H54 (cell line): Measurements from ENCODE around the gene DNM3.

ENCODE experiments used
- DNase-seq: peaks from one replicate; pipeline ENCODE4 v3.0.0; 2011; ENCODE audit warnings: low spot score, mixed read lengths; ENCODE audit not compliant: insufficient read length
- FAIRE-seq: peaks from 3 replicates; lab custom pipeline; 2011; peaks lifted over from hg19 to GRCh38; lab: Jason Lieb, UNC
- POLR2A ChIP-seq: IDR thresholded peaks from 2 replicates; pipeline ENCODE4 v1.6.1; 2011; ENCODE audit warnings: low read depth, mild to moderate bottlenecking, low read length

DNM3 gene

DNA sequence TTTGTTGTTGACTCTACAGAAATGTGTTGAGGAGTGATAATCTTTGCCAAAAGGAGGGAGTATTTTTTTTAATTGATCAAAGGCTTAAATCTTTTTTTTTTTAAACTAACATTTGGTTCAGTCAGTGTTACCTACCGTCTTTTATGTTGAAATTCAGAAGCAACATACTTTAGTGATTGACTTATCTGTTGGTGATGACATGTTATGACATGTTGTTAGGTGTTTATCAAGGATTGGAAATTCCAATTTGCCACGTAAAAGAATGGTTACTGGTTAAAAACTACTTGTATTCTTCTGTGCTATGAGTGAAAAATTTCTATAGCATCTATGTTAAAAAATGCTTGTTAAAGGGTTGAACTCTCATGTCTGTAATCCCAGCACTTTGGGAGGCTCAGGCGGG is 61.2 kb downstream of the DNM3 start:
- DNase-seq (no peak), FAIRE-seq (no peak)
- TF ChIP-seq POLR2A: no peak

- FAIRE-seq (no peak), DNase-seq (no peak)
- no peak for TF ChIP-seq POLR2A
Measured at GRCh38 chr1:171904778-171905450, 63.6 kb downstream of the DNM3 start.

DNA sequence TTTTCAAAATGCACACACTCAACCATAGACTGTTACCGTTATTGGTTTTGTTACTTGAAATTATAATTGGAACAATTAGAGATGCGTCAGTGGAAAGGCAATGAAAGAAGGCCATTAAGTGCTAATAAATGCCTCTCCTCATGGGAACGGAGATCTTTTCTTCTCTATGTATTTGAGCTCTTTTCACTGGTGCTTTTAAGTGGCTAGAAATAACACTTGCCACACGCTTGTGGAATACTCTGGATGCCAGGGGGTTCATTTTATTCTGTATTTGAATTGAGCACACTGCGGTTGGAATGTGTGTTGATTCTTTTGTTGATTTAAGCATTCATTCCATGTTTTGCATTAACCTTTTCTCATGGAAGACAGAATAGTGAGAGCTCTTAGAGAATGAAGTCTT is 68.4 kb downstream of the DNM3 start:
- FAIRE-seq (no peak), DNase-seq (no peak)

DNA sequence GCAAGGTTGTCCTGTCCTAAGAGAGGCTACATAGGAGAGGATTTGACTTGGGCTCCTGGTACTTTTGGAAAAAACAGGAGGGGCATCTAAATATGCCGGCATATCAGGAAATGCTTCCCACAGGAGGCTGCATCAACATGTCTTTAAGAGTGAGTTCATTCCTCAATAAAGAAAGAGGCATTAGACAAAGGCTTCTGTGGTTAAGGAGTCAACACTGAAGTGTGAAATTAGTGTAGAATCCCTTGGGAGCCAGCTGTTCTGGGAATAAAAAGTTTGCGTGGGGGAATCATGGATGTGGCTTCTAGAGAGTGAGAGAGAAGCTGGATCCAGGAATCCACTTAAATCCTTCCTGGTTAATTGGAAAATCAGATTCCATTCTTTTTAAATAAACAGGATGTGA is 69.5 kb downstream of the DNM3 start:
- FAIRE-seq (no peak), DNase-seq (no peak)
- TF ChIP-seq POLR2A: no peak

More for the DNA sequence above, 68.4 kb downstream of the DNM3 start:
- no peak for TF ChIP-seq POLR2A

DNA sequence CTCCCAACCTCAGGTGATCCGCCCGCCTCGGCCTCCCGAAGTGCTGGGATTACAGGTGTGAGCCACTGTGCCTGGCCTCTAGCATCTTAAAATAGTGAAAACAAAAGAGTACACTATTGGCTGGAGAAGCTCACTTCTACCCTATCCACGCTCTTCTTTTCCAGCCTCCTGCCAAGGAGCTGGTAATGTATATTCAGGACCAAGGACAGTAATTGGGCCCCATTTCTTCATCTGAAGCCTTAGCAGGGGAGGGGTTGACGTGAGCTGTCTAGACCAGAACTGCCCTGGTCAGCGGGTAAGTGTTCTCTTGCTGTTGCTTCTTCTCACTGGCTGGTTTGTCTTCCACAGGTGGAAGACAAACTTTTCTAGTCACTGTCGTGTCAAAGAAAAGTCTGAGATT is 70.2 kb downstream of the DNM3 start:
- TF ChIP-seq POLR2A: no peak
- FAIRE-seq (no peak), DNase-seq (peak; percentile 15)

DNA sequence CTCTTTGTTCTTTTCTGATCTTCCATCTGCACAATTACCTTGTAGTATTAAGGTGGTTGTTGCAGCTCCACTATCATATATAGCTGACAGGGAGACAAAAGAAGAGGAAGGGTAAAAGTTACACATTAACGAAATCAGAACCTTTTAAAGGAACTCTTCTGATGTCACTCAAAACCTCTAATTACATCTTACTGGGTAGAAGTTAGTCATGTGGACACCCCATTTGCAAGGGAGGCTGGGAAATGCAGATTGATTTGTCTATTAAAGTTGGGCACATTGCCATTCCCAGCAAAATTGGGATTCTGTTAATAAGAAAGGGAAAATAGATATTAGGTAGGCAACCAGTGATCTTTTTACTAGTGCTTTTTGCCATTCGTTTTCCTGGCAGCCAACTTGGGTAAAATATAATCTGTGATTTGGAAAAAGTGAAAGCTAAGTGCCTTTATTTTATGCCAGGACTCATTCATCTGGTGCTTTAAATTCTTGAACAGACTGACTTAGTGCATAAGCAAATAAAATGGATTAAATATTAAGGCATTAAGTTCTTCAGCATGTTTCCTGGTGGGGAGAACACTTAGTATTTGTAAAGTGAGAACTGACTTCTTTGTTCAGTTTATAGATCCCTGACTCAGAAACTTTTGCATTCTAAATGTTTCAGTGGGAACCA is 71.3 kb downstream of the DNM3 start:
- TF ChIP-seq POLR2A: no peak
- no peak for FAIRE-seq
- no peak for DNase-seq

DNA sequence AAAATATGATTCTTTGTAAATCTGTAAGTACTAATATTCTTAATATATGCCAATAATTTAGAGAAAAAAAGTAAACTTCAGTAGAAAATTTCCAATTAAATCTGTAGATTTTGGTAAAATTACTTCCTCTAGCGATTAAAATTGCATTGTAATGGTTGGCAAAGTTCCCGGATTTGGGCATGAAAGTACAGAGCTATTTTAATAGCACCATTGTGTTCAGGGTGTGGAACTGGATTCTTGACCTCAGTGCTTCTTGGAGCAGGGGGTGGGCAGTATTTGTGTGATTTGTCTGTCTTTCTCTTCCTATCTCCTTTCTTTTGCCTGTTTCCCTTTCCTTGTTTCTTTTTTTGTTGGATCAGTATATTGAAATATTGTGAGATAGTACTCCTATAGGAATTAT is 72.1 kb downstream of the DNM3 start:
- FAIRE-seq: peak; percentile 50
- no peak for TF ChIP-seq POLR2A
- DNase-seq: no peak

GRCh38 chr1:171916315-171916771 is 75.0 kb downstream of the DNM3 start:
- DNase-seq (no peak), FAIRE-seq (no peak)
- TF ChIP-seq POLR2A: no peak

GRCh38 chr1:171917331-171917730 is 76.0 kb downstream of the DNM3 start:
- TF ChIP-seq POLR2A: no peak
- no peak for DNase-seq
- no peak for FAIRE-seq

- no peak for TF ChIP-seq POLR2A
- DNase-seq (no peak), FAIRE-seq (no peak)
Measured at GRCh38 chr1:171919891-171920887, 78.9 kb downstream of the DNM3 start.

GRCh38 chr1:171922999-171923398 is 81.7 kb downstream of the DNM3 start:
- no peak for TF ChIP-seq POLR2A
- no peak for DNase-seq
- FAIRE-seq: no peak

- TF ChIP-seq POLR2A: no peak
- FAIRE-seq: no peak
- no peak for DNase-seq
Measured at GRCh38 chr1:171929121-171929520, 87.8 kb downstream of the DNM3 start.

DNA sequence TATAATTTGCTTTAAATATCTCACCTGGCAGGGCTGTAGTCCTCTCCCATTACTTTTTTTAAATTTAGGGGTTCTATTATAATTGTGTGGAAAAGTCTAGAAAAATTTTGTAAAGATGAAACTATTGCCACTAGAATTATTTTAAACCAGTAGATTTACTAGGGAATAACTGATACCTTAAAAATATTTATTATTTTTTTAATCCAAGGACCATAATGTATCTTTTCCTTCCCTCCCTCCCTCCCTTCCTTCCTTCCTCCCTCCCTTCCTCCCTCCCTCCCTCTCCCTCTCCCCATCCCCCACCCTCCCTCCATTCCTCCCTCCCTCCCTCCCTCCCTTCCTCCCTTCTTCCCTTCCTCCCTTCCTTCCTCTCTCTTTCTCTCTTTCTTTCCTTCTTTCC is 90.5 kb downstream of the DNM3 start:
- no peak for DNase-seq
- no peak for TF ChIP-seq POLR2A
- no peak for FAIRE-seq

DNA sequence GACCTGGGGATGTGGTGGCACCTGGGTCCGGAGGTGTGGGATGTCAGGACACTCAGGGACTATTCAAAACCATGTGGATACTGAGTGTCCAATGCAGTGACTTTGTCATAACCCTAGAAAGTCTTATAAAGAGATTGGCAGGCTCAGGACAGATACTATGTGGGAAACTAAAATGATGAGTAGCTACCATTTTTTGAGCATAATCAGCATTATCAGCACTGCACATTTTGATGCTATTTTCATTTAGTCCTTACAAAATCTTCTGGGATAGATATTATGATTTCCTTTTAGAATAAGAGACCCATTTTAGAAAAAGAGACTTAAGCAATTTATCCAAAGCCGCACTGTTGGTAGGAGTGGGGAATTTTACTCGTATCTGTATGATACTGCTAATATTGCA is 93.4 kb downstream of the DNM3 start:
- DNase-seq (no peak), FAIRE-seq (no peak)
- no peak for TF ChIP-seq POLR2A
